Effector memory CD4-positive, alpha-beta T cell (primary cell): ENCODE measurements around the gene LRP6.

Source experiments
- DNase-seq, 3 donors: peaks; one replicate each; pipeline ENCODE4 v3.0.0-alpha.2; 2020
- H3K27ac ChIP-seq: 2 replicates; pipeline ENCODE4 v1.7.0; 2013; ENCODE audit warnings: mild to moderate bottlenecking, low read length, moderate library complexity; ENCODE audit not compliant: insufficient read depth, poor library complexity, severe bottlenecking
- H3K27me3 ChIP-seq: replicated peaks from 2 replicates; pipeline ENCODE4 v1.7.0; 2013; ENCODE audit warnings: mild to moderate bottlenecking, low read length; ENCODE audit not compliant: insufficient read depth, control insufficient read depth, poor library complexity, severe bottlenecking
- H3K36me3 ChIP-seq: 2 replicates; pipeline ENCODE4 v1.7.0; 2013; ENCODE audit warnings: mild to moderate bottlenecking, low read length, moderate library complexity; ENCODE audit not compliant: control insufficient read depth, insufficient read depth
- H3K4me1 ChIP-seq: 2 replicates; pipeline ENCODE4 v1.7.0; 2013; ENCODE audit warnings: low read length, mild to moderate bottlenecking; ENCODE audit not compliant: control insufficient read depth, insufficient read depth, poor library complexity, severe bottlenecking
- H3K4me3 ChIP-seq: 2 replicates; pipeline ENCODE4 v1.7.0; 2013; ENCODE audit warnings: low read length, low read depth, mild to moderate bottlenecking; ENCODE audit not compliant: insufficient read depth, poor library complexity, severe bottlenecking
- H3K9me3 ChIP-seq: 2 replicates; pipeline ENCODE4 v1.7.0; 2013; ENCODE audit warnings: mild to moderate bottlenecking, low read length, moderate library complexity; ENCODE audit not compliant: control insufficient read depth

LRP6 gene

GRCh38 chr12:12240662-12241340 is 26.0 kb downstream of the LRP6 start:
- Histone ChIP-seq H3K27ac (no peak overlapping the region), H3K36me3 (no peaks in the 10 kb centered on the region), H3K4me1 (no peaks in the 10 kb centered on the region), H3K27me3 (no peaks in the 10 kb centered on the region), H3K4me3 (no peak overlapping the region), H3K9me3 (no peaks in the 10 kb centered on the region)
- DNase-seq: no peak

DNA sequence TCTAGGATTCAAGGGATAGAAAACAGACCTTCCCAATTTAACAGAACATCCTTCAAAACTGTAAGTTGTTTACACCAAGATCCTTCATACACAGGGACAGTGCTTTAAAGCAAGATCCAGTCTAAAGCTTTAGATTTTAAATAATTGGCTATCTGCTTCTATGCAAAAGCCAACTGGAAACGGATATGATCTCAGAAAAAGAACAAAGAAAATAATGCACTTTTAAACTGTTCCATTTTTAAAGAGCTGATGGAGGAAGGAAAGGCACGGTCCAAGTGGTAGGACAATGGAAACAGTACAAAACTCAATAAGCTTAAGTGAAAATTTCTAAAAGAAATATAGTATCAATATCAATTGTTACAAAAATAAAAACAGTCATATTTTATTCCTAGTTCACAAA is 27.7 kb downstream of the LRP6 start:
- Histone ChIP-seq H3K27ac (no peak overlapping the region), H3K9me3 (no peaks in the 10 kb centered on the region), H3K27me3 (no peaks in the 10 kb centered on the region), H3K36me3 (no peaks in the 10 kb centered on the region), H3K4me3 (no peak overlapping the region), H3K4me1 (no peaks in the 10 kb centered on the region)
- DNase-seq: no peak

GRCh38 chr12:12238605-12239004 is 28.2 kb downstream of the LRP6 start:
- H3K4me3 ChIP-seq: no peak overlapping the region

GRCh38 chr12:12236896-12237295 is 29.9 kb downstream of the LRP6 start:
- Histone ChIP-seq H3K4me1 (no peaks in the 10 kb centered on the region), H3K9me3 (no peaks in the 10 kb centered on the region), H3K27me3 (no peaks in the 10 kb centered on the region), H3K27ac (no peak overlapping the region), H3K4me3 (no peak overlapping the region), H3K36me3 (no peaks in the 10 kb centered on the region)
- DNase-seq: no peak

More at GRCh38 chr12:12238605-12239004, 28.2 kb downstream of the LRP6 start:
- no peaks in the 10 kb centered on the region for H3K27me3 ChIP-seq
- no peaks in the 10 kb centered on the region for H3K4me1 ChIP-seq
- H3K27ac ChIP-seq: no peak overlapping the region
- H3K36me3 ChIP-seq: no peaks in the 10 kb centered on the region
- H3K9me3 ChIP-seq: no peaks in the 10 kb centered on the region
- DNase-seq: no peak

- H3K36me3 ChIP-seq: no peaks in the 10 kb centered on the region
- no peak overlapping the region for H3K27ac ChIP-seq
- H3K4me1 ChIP-seq: no peaks in the 10 kb centered on the region
- no peaks in the 10 kb centered on the region for H3K9me3 ChIP-seq
- H3K4me3 ChIP-seq: no peak overlapping the region
- no peak for DNase-seq
- no peaks in the 10 kb centered on the region for H3K27me3 ChIP-seq
Observed at GRCh38 chr12:12230275-12230674, 36.6 kb downstream of the LRP6 start.

DNA sequence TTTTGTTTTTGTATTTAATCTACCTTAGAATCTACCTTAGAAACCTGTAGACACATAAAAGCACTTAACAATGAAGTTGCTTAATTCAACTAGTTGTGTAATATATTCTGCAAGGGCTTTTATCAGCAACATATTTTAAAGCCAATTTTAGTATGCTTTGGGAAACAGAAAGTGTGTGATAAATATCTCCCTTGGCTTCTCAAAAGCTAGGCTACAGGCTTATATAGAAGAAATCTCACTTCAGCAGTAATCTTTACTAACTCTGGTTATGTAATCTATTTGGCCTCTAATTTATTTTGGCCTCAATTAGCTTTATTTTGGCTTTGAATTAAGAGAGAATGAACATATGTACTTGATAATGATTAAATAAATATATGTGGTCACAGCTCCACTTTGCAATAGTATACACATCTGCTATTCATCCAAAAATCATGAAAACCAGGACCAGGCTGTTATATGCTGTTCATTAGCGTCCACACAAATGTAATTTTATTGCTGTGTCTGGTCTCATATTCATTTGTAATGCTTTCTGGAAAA is 37.2 kb downstream of the LRP6 start:
- Histone ChIP-seq H3K9me3 (no peaks in the 10 kb centered on the region), H3K27ac (no peak overlapping the region), H3K36me3 (no peaks in the 10 kb centered on the region), H3K27me3 (no peaks in the 10 kb centered on the region), H3K4me1 (no peaks in the 10 kb centered on the region), H3K4me3 (no peak overlapping the region)
- no peak for DNase-seq

- Histone ChIP-seq H3K36me3 (no peaks in the 10 kb centered on the region), H3K4me3 (no peak overlapping the region), H3K27ac (no peak overlapping the region), H3K27me3 (no peaks in the 10 kb centered on the region), H3K9me3 (no peaks in the 10 kb centered on the region), H3K4me1 (no peaks in the 10 kb centered on the region)
- DNase-seq: no peak
Observed at GRCh38 chr12:12228402-12228801, 38.4 kb downstream of the LRP6 start.

GRCh38 chr12:12226187-12226586 is 40.7 kb downstream of the LRP6 start:
- Histone ChIP-seq H3K36me3 (no peaks in the 10 kb centered on the region), H3K4me3 (no peak overlapping the region), H3K4me1 (no peaks in the 10 kb centered on the region), H3K27me3 (no peaks in the 10 kb centered on the region), H3K9me3 (no peaks in the 10 kb centered on the region), H3K27ac (no peak overlapping the region)
- no peak for DNase-seq

- no peaks in the 10 kb centered on the region for H3K9me3 ChIP-seq
- DNase-seq: no peak
- H3K27ac ChIP-seq: no peak overlapping the region
- no peaks in the 10 kb centered on the region for H3K27me3 ChIP-seq
- no peaks in the 10 kb centered on the region for H3K36me3 ChIP-seq
- H3K4me1 ChIP-seq: no peaks in the 10 kb centered on the region
- H3K4me3 ChIP-seq: no peak overlapping the region
Observed at GRCh38 chr12:12224240-12224940, 42.5 kb downstream of the LRP6 start.

GRCh38 chr12:12221560-12221959 is 45.3 kb downstream of the LRP6 start:
- H3K36me3 ChIP-seq: no peaks in the 10 kb centered on the region
- H3K4me1 ChIP-seq: no peaks in the 10 kb centered on the region
- H3K27ac ChIP-seq: no peak overlapping the region
- H3K27me3 ChIP-seq: no peaks in the 10 kb centered on the region
- no peak for DNase-seq
- no peaks in the 10 kb centered on the region for H3K9me3 ChIP-seq
- no peak overlapping the region for H3K4me3 ChIP-seq
